Brain microvascular endothelial cell (primary cell): ENCODE results near the gene LAGE3.

Experiments used
- DNase-seq: peaks from one replicate; pipeline ENCODE4 v3.0.0-alpha.2; 2020
- H3K27ac ChIP-seq: fragments of 250-450 bp; sonication (Bioruptor Pico); 2 replicates; pipeline ENCODE4 v1.5.1; 2020; ENCODE audit warnings: mild to moderate bottlenecking, moderate library complexity
- H3K27me3 ChIP-seq: fragments of 250-450 bp; sonication (Bioruptor Pico); replicated peaks from 2 replicates; pipeline ENCODE4 v1.5.1; 2020; ENCODE audit warnings: mild to moderate bottlenecking
- H3K36me3 ChIP-seq: fragments of 250-450 bp; sonication (Bioruptor Pico); replicated peaks from 2 replicates; pipeline ENCODE4 v1.5.1; 2020; ENCODE audit warnings: mild to moderate bottlenecking
- H3K4me3 ChIP-seq: 2 replicates; pipeline ENCODE4 v1.5.1; 2011; ENCODE audit warnings: low read depth, mild to moderate bottlenecking, control low read depth, low read length, moderate library complexity
- CTCF ChIP-seq: IDR thresholded peaks from 2 replicates; pipeline ENCODE4 v1.5.1; 2011; ENCODE audit warnings: low read depth, mild to moderate bottlenecking, moderate library complexity, low read length, control low read depth, inconsistent platforms; ENCODE audit errors: missing control alignments
- in situ Hi-C: cut with HindIII; loops from 2 replicates; pipeline ENCODE4 v1.10.0; 2017; ENCODE audit warnings: low sequenced_read_pairs, low pct_ligation_motif_present

Gene LAGE3

GRCh38 chrX:154435171-154435733 is 43.8 kb downstream of the LAGE3 start:
- no peak for TF ChIP-seq CTCF
- Histone ChIP-seq H3K27me3 (no peaks in the 10 kb centered on the region), H3K4me3 (no peak overlapping the region), H3K27ac (no peak overlapping the region), H3K36me3 (peaks cover 15% of the 10 kb centered on the region)
- in situ Hi-C loops = no loop called here
- DNase-seq = no peak

GRCh38 chrX:154434394-154435168 is 44.5 kb downstream of the LAGE3 start:
- in situ Hi-C loops = no loop called here
- Histone ChIP-seq H3K4me3 (no peak overlapping the region), H3K27me3 (no peaks in the 10 kb centered on the region), H3K36me3 (peaks cover 15% of the 10 kb centered on the region), H3K27ac (no peak overlapping the region)
- TF ChIP-seq CTCF = no peak
- no peak for DNase-seq

GRCh38 chrX:154433605-154434004 is 45.5 kb downstream of the LAGE3 start:
- Histone ChIP-seq H3K27ac (no peak overlapping the region), H3K4me3 (no peak overlapping the region), H3K27me3 (no peaks in the 10 kb centered on the region), H3K36me3 (peaks cover 15% of the 10 kb centered on the region)
- no peak for TF ChIP-seq CTCF
- in situ Hi-C loops = no loop called here
- DNase-seq = no peak

GRCh38 chrX:154432210-154432609 is 46.9 kb downstream of the LAGE3 start:
- Histone ChIP-seq H3K4me3 (no peak overlapping the region), H3K27me3 (no peaks in the 10 kb centered on the region), H3K36me3 (peaks cover 15% of the 10 kb centered on the region), H3K27ac (no peak overlapping the region)
- no peak for DNase-seq
- no peak for TF ChIP-seq CTCF
- in situ Hi-C loops = no loop called here

GRCh38 chrX:154431341-154431740 is 47.7 kb downstream of the LAGE3 start:
- no peak overlapping the region for H3K4me3 ChIP-seq
- no peak for TF ChIP-seq CTCF
- no peak for DNase-seq
- H3K27me3 ChIP-seq = no peaks in the 10 kb centered on the region
- H3K36me3 ChIP-seq = peaks cover 15% of the 10 kb centered on the region
- H3K27ac ChIP-seq = no peak overlapping the region
- in situ Hi-C loops = no loop called here
